MM.1S (cell line): ENCODE measurements around the gene TMEM33.

ENCODE experiments used
- DNase-seq: peaks from one replicate; pipeline ENCODE4 v3.0.0-alpha.2; 2015
- H2AFZ ChIP-seq: fragments of 300-600 bp; sonication (generic); 2 replicates; pipeline ENCODE4 v1.6.0; 2016; ENCODE audit warnings: antibody characterized with exemption, low read length
- H3F3A ChIP-seq: fragments of 300-600 bp; sonication (generic); 2 replicates; pipeline ENCODE4 v1.6.1; 2016; ENCODE audit warnings: mild to moderate bottlenecking, antibody characterized with exemption, low read length, moderate library complexity, mixed read lengths; ENCODE audit not compliant: insufficient read depth
- H3K27ac ChIP-seq: fragments of 300-600 bp; sonication (generic); 2 replicates; pipeline ENCODE4 v1.5.1; 2016; ENCODE audit warnings: mild to moderate bottlenecking, low read length
- H3K27me3 ChIP-seq: fragments of 300-600 bp; sonication (generic); replicated peaks from 2 replicates; pipeline ENCODE4 v1.6.0; 2016; ENCODE audit warnings: low read length; ENCODE audit not compliant: insufficient read depth
- H3K36me3 ChIP-seq: fragments of 300-600 bp; sonication (generic); replicated peaks from 2 replicates; pipeline ENCODE4 v1.6.1; 2016; ENCODE audit warnings: mild to moderate bottlenecking, low read length, mixed read lengths; ENCODE audit not compliant: insufficient read depth
- H3K4me1 ChIP-seq: fragments of 300-600 bp; sonication (generic); 2 replicates; pipeline ENCODE4 v1.6.1; 2016; ENCODE audit warnings: low read length, mixed read lengths
- H3K4me2 ChIP-seq: fragments of 300-600 bp; sonication (generic); 2 replicates; pipeline ENCODE4 v1.6.0; 2016; ENCODE audit warnings: low read depth, low read length
- H3K4me3 ChIP-seq: fragments of 300-600 bp; sonication (generic); 2 replicates; pipeline ENCODE4 v1.5.1; 2016; ENCODE audit warnings: low read length, mixed read lengths
- H3K79me2 ChIP-seq: fragments of 300-600 bp; sonication (generic); 2 replicates; pipeline ENCODE4 v1.6.1; 2016; ENCODE audit warnings: mixed run types, low read length, mixed read lengths
- H3K9ac ChIP-seq: fragments of 300-600 bp; sonication (generic); 2 replicates; pipeline ENCODE4 v1.6.1; 2016; ENCODE audit warnings: low read length, mixed read lengths
- H3K9me2 ChIP-seq: fragments of 300-600 bp; sonication (generic); replicated peaks from 2 replicates; pipeline ENCODE4 v1.6.1; 2016; ENCODE audit warnings: mild to moderate bottlenecking, low read length, mixed read lengths; ENCODE audit not compliant: insufficient read depth
- H3K9me3 ChIP-seq: fragments of 300-600 bp; sonication (generic); replicated peaks from 2 replicates; pipeline ENCODE4 v1.6.1; 2016; ENCODE audit warnings: mild to moderate bottlenecking, low read length, mixed read lengths; ENCODE audit not compliant: insufficient read depth
- H4K20me1 ChIP-seq: fragments of 300-600 bp; sonication (generic); 2 replicates; pipeline ENCODE4 v1.6.1; 2016; ENCODE audit warnings: mild to moderate bottlenecking, low read length, moderate library complexity, mixed read lengths; ENCODE audit not compliant: insufficient read depth
- EZH2 ChIP-seq: fragments of 300-600 bp; sonication (generic); optimal IDR thresholded peaks from 2 replicates; pipeline ENCODE3; 2017; ENCODE audit warnings: low read depth, mild to moderate bottlenecking, antibody characterized with exemption, low read length, mixed read lengths
- EZH2phosphoT487 ChIP-seq: fragments of 300-600 bp; sonication (generic); IDR thresholded peaks from 2 replicates; pipeline ENCODE4 v1.6.1; 2018; ENCODE audit warnings: antibody characterized with exemption, low read length
- TF ChIP-seq, protein P1 (sequence below): fragments of 300-600 bp; sonication (generic); IDR thresholded peaks from 2 replicates; pipeline ENCODE4 v1.5.1; 2016; ENCODE audit warnings: antibody characterized with exemption, low read length, mixed read lengths

TMEM33 gene

DNA sequence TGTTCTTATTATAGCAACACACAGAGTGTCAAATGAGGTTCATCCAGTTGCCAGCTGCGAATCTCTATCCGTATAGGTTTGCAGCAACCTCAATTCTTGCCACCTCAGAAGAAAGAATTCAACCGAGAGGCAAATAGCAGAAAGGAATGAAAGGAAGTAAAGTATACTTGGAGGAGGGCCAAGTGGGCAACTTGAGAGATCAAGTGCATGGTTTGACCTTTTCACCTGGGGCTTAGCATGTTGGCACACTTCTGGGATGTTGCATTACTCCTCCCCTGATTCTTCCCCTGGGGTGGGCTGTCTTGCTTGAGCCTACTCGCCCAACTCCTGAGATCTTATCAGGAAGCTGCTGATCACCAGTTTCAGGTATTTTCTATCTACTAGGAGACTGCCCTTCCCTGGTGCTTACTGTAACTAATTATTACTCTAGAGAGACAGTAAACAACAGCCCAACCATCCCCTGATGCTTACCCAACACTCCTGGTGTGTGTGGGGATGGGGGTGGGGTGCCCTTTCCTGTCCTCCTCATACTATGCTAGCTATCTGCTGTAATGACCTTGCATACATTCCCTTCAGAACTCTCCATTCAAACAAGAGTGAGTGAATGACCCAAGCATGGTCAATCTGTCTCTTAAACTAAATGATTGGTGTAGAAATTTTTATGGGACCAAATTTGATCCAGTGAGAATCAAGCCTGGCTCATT, 7.3 kb upstream of the TMEM33 start:
- H2AFZ ChIP-seq, result no peak overlapping the region
- no peak overlapping the region for H3K4me2 ChIP-seq
- H3K27me3 ChIP-seq, result no peaks in the 10 kb centered on the region
- H3F3A ChIP-seq, result no peaks in the 10 kb centered on the region
- H3K9ac ChIP-seq, result no peak overlapping the region
- no peaks in the 10 kb centered on the region for H3K79me2 ChIP-seq
- DNase-seq, result no peak
- H3K9me3 ChIP-seq, result no peaks in the 10 kb centered on the region
- H4K20me1 ChIP-seq, result no peaks in the 10 kb centered on the region
- TF ChIP-seq, protein P1, sequence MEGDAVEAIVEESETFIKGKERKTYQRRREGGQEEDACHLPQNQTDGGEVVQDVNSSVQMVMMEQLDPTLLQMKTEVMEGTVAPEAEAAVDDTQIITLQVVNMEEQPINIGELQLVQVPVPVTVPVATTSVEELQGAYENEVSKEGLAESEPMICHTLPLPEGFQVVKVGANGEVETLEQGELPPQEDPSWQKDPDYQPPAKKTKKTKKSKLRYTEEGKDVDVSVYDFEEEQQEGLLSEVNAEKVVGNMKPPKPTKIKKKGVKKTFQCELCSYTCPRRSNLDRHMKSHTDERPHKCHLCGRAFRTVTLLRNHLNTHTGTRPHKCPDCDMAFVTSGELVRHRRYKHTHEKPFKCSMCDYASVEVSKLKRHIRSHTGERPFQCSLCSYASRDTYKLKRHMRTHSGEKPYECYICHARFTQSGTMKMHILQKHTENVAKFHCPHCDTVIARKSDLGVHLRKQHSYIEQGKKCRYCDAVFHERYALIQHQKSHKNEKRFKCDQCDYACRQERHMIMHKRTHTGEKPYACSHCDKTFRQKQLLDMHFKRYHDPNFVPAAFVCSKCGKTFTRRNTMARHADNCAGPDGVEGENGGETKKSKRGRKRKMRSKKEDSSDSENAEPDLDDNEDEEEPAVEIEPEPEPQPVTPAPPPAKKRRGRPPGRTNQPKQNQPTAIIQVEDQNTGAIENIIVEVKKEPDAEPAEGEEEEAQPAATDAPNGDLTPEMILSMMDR, result no peak
- no peak for TF ChIP-seq EZH2
- H3K9me2 ChIP-seq, result no peaks in the 10 kb centered on the region
- no peak overlapping the region for H3K27ac ChIP-seq
- no peaks in the 10 kb centered on the region for H3K4me1 ChIP-seq
- no peaks in the 10 kb centered on the region for H3K36me3 ChIP-seq
- H3K4me3 ChIP-seq, result no peak overlapping the region

DNA sequence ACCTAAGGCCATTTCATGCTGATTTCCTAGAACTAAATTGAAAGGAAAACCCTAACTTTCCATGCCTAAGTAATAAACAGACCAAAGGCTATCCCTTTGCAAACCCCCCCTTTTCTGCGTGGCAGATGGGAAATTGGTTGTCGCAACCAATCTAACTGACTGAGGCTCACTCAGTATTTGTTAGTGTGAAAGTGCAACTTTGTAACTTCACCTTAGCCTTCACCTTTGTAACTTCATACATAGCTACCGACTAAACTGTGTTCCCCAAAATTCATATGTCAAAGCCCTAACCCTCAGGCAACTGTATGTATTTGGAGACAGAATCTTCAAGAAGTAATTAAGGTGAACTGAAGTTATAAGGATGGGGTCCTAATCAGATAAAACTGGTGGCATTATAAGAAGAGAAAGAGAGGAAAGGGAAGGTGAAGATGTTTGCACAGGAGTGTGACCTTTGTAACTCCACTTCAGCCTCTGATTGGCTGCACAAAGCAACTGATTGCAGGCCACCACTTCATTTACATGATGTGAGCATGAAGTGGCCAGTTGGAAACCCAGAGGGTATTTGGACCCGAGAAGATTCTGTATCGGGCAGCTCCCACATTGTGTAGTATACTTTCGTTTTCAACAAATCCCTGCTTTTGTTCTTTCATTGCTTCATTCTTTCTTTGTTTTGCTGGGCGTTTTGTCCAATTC, 4.9 kb upstream of the TMEM33 start:
- no peak for DNase-seq
- peak overlapping the region; percentile 29 for H3K4me3 ChIP-seq

DNA sequence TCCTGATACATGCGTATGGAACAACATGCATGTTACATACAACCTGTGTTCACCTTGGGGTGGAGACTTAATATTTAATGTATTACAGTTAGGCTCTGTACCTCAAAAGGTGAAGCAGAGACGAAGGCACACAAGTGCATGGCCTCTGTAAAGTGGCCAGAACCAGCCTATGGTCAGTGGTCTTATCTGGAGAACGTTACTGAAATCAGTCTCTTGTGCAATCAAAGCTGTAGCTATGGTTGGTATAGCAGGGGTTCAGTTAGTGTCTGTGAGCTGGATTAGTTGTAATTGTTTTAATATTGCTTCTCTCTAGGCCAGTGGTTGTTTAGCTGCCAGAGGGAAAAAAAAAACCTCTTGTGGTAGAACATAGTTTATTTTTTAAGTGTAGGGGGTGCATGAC, 2.2 kb upstream of the TMEM33 start:
- no peak overlapping the region for H2AFZ ChIP-seq
- DNase-seq, result no peak
- no peak overlapping the region for H3K27ac ChIP-seq
- TF ChIP-seq, protein P1, result no peak
- no peak for TF ChIP-seq EZH2
- no peak for TF ChIP-seq EZH2phosphoT487
- no peaks in the 10 kb centered on the region for H3K27me3 ChIP-seq
- H3K36me3 ChIP-seq, result no peaks in the 10 kb centered on the region
- H3K4me3 ChIP-seq, result no peak overlapping the region
- peaks cover 4% of the 10 kb centered on the region; the same call in 1 of the 2 replicates for H3K4me1 ChIP-seq
- H3K79me2 ChIP-seq, result peaks cover 31% of the 10 kb centered on the region
- H3K9ac ChIP-seq, result no peak overlapping the region
- no peaks in the 10 kb centered on the region for H3F3A ChIP-seq
- H3K9me3 ChIP-seq, result no peaks in the 10 kb centered on the region
- no peaks in the 10 kb centered on the region for H4K20me1 ChIP-seq
- no peaks in the 10 kb centered on the region for H3K9me2 ChIP-seq
- H3K4me2 ChIP-seq, result no peak overlapping the region

More for the DNA sequence above, 4.9 kb upstream of the TMEM33 start:
- H3K9me3 ChIP-seq, result no peaks in the 10 kb centered on the region
- H3F3A ChIP-seq, result no peaks in the 10 kb centered on the region
- H3K27me3 ChIP-seq, result no peaks in the 10 kb centered on the region
- TF ChIP-seq EZH2, result no peak
- TF ChIP-seq EZH2phosphoT487, result no peak
- TF ChIP-seq, protein P1, result no peak
- no peaks in the 10 kb centered on the region for H3K36me3 ChIP-seq
- peak overlapping the region; percentile 84 for H2AFZ ChIP-seq
- no peaks in the 10 kb centered on the region for H3K9me2 ChIP-seq
- peak overlapping the region; percentile 53 for H3K4me2 ChIP-seq
- peaks cover 4% of the 10 kb centered on the region for H3K79me2 ChIP-seq
- H3K9ac ChIP-seq, result no peak overlapping the region
- no peak overlapping the region for H3K27ac ChIP-seq
- no peaks in the 10 kb centered on the region for H3K4me1 ChIP-seq
- no peaks in the 10 kb centered on the region for H4K20me1 ChIP-seq
